ENCODE results near the gene PLB1.

GRCh38 chr2:28470759-28471158, 25.1 kb upstream of the PLB1 start:
- TF ChIP-seq, protein P1, sequence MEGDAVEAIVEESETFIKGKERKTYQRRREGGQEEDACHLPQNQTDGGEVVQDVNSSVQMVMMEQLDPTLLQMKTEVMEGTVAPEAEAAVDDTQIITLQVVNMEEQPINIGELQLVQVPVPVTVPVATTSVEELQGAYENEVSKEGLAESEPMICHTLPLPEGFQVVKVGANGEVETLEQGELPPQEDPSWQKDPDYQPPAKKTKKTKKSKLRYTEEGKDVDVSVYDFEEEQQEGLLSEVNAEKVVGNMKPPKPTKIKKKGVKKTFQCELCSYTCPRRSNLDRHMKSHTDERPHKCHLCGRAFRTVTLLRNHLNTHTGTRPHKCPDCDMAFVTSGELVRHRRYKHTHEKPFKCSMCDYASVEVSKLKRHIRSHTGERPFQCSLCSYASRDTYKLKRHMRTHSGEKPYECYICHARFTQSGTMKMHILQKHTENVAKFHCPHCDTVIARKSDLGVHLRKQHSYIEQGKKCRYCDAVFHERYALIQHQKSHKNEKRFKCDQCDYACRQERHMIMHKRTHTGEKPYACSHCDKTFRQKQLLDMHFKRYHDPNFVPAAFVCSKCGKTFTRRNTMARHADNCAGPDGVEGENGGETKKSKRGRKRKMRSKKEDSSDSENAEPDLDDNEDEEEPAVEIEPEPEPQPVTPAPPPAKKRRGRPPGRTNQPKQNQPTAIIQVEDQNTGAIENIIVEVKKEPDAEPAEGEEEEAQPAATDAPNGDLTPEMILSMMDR (IDR thresholded peaks at IDR 0.05): no peak
- no peak for TF ChIP-seq EZH2 (IDR thresholded peaks at IDR 0.05; ENCODE audit: borderline replicate concordance, insufficient read depth, low read depth, low read length, poor library complexity, severe bottlenecking)
